ENCODE measurements around the gene TEAD1.

DNA sequence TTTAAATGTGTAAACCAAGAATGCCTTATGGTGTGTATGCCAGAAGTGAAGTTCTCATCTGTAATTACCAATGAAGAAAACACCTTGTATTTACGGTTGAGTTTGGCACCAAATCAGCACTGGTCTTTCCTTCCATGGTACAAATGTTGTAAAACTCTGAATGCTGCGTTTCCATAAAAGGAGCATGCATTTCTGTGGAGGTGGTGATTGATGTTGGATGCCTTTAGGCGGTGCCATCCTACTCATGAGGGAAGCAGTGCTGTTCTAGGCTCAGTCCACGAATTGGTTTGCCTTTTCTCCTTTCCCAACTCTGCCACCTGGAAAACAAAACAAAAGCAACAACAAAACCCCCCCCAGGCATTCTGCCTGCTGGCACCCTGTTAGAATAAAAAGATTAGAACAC, 124.4 kb downstream of the TEAD1 start:
- TF ChIP-seq, protein P1, sequence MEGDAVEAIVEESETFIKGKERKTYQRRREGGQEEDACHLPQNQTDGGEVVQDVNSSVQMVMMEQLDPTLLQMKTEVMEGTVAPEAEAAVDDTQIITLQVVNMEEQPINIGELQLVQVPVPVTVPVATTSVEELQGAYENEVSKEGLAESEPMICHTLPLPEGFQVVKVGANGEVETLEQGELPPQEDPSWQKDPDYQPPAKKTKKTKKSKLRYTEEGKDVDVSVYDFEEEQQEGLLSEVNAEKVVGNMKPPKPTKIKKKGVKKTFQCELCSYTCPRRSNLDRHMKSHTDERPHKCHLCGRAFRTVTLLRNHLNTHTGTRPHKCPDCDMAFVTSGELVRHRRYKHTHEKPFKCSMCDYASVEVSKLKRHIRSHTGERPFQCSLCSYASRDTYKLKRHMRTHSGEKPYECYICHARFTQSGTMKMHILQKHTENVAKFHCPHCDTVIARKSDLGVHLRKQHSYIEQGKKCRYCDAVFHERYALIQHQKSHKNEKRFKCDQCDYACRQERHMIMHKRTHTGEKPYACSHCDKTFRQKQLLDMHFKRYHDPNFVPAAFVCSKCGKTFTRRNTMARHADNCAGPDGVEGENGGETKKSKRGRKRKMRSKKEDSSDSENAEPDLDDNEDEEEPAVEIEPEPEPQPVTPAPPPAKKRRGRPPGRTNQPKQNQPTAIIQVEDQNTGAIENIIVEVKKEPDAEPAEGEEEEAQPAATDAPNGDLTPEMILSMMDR (IDR thresholded peaks at IDR 0.05; ENCODE audit: low read depth, low read length, missing input control): no peak
- no peak for TF ChIP-seq JUND (IDR thresholded peaks at IDR 0.05)
- TF ChIP-seq, protein P2, sequence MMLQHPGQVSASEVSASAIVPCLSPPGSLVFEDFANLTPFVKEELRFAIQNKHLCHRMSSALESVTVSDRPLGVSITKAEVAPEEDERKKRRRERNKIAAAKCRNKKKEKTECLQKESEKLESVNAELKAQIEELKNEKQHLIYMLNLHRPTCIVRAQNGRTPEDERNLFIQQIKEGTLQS (IDR thresholded peaks at IDR 0.05): no peak
- no peak for TF ChIP-seq GABPA (IDR thresholded peaks at IDR 0.05 in 1 of 2, conservative IDR thresholded peaks at IDR 0.05 in 1 of 2)
- no peak for TF ChIP-seq EGR1 (IDR thresholded peaks at IDR 0.05; ENCODE audit: low read depth in 2 of 2)
- TF ChIP-seq RXRA (IDR thresholded peaks at IDR 0.05): no peak
- no peak for TF ChIP-seq RAD21 (IDR thresholded peaks at IDR 0.05)
- TF ChIP-seq, protein P3, sequence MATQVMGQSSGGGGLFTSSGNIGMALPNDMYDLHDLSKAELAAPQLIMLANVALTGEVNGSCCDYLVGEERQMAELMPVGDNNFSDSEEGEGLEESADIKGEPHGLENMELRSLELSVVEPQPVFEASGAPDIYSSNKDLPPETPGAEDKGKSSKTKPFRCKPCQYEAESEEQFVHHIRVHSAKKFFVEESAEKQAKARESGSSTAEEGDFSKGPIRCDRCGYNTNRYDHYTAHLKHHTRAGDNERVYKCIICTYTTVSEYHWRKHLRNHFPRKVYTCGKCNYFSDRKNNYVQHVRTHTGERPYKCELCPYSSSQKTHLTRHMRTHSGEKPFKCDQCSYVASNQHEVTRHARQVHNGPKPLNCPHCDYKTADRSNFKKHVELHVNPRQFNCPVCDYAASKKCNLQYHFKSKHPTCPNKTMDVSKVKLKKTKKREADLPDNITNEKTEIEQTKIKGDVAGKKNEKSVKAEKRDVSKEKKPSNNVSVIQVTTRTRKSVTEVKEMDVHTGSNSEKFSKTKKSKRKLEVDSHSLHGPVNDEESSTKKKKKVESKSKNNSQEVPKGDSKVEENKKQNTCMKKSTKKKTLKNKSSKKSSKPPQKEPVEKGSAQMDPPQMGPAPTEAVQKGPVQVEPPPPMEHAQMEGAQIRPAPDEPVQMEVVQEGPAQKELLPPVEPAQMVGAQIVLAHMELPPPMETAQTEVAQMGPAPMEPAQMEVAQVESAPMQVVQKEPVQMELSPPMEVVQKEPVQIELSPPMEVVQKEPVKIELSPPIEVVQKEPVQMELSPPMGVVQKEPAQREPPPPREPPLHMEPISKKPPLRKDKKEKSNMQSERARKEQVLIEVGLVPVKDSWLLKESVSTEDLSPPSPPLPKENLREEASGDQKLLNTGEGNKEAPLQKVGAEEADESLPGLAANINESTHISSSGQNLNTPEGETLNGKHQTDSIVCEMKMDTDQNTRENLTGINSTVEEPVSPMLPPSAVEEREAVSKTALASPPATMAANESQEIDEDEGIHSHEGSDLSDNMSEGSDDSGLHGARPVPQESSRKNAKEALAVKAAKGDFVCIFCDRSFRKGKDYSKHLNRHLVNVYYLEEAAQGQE (IDR thresholded peaks at IDR 0.05): no peak
- no peak for TF ChIP-seq FOXA1 (IDR thresholded peaks at IDR 0.05)
- TF ChIP-seq SP1 (IDR thresholded peaks at IDR 0.05): no peak
- no peak for TF ChIP-seq TAF1 (conservative IDR thresholded peaks at IDR 0.05)
- TF ChIP-seq, protein P4, sequence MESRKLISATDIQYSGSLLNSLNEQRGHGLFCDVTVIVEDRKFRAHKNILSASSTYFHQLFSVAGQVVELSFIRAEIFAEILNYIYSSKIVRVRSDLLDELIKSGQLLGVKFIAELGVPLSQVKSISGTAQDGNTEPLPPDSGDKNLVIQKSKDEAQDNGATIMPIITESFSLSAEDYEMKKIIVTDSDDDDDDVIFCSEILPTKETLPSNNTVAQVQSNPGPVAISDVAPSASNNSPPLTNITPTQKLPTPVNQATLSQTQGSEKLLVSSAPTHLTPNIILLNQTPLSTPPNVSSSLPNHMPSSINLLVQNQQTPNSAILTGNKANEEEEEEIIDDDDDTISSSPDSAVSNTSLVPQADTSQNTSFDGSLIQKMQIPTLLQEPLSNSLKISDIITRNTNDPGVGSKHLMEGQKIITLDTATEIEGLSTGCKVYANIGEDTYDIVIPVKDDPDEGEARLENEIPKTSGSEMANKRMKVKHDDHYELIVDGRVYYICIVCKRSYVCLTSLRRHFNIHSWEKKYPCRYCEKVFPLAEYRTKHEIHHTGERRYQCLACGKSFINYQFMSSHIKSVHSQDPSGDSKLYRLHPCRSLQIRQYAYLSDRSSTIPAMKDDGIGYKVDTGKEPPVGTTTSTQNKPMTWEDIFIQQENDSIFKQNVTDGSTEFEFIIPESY (IDR thresholded peaks at IDR 0.05): no peak
- TF ChIP-seq YY1 (IDR thresholded peaks at IDR 0.05): no peak

Measured in liver (tissue), 3 donors.